Measurements from ENCODE around the gene ZP2.

The ZP2 gene

GRCh38 chr16:21167360-21167759 lies 44.0 kb downstream of the ZP2 start:
- Histone ChIP-seq H3K36me3 (ENCODE audit: control insufficient read depth, insufficient read depth, low read length) (peaks cover 14% of the 10 kb centered on the region), H3K9me3 (ENCODE audit: control insufficient read depth, low read length) (no peaks in the 10 kb centered on the region), H3K9ac (ENCODE audit: low read length) (no peak overlapping the region), H3K27me3 (ENCODE audit: control insufficient read depth, insufficient read depth, low read length) (no peaks in the 10 kb centered on the region), H3K4me1 (ENCODE audit: control insufficient read depth, insufficient read depth, low read length) (peaks cover 19% of the 10 kb centered on the region), H3K4me3 (ENCODE audit: low read length) (no peak overlapping the region)

GRCh38 chr16:21166561-21166961 lies 44.8 kb downstream of the ZP2 start:
- Histone ChIP-seq H3K27me3 (ENCODE audit: control insufficient read depth, insufficient read depth, low read length) (no peaks in the 10 kb centered on the region), H3K9ac (ENCODE audit: low read length) (no peak overlapping the region), H3K9me3 (ENCODE audit: control insufficient read depth, low read length) (no peaks in the 10 kb centered on the region), H3K36me3 (ENCODE audit: control insufficient read depth, insufficient read depth, low read length) (peaks cover 14% of the 10 kb centered on the region), H3K4me1 (ENCODE audit: control insufficient read depth, insufficient read depth, low read length) (peaks cover 20% of the 10 kb centered on the region), H3K4me3 (ENCODE audit: low read length) (no peak overlapping the region)

GRCh38 chr16:21164521-21165168 lies 46.7 kb downstream of the ZP2 start:
- Histone ChIP-seq H3K4me1 (ENCODE audit: control insufficient read depth, insufficient read depth, low read length) (peaks cover 23% of the 10 kb centered on the region), H3K27me3 (ENCODE audit: control insufficient read depth, insufficient read depth, low read length) (no peaks in the 10 kb centered on the region), H3K36me3 (ENCODE audit: control insufficient read depth, insufficient read depth, low read length) (peaks cover 7% of the 10 kb centered on the region), H3K9me3 (ENCODE audit: control insufficient read depth, low read length) (no peaks in the 10 kb centered on the region), H3K4me3 (ENCODE audit: low read length) (no peak overlapping the region), H3K9ac (ENCODE audit: low read length) (no peak overlapping the region)

GRCh38 chr16:21163576-21163975 lies 47.8 kb downstream of the ZP2 start:
- Histone ChIP-seq H3K36me3 (ENCODE audit: control insufficient read depth, insufficient read depth, low read length) (peaks cover 7% of the 10 kb centered on the region), H3K4me1 (ENCODE audit: control insufficient read depth, insufficient read depth, low read length) (peaks cover 16% of the 10 kb centered on the region), H3K9ac (ENCODE audit: low read length) (no peak overlapping the region), H3K9me3 (ENCODE audit: control insufficient read depth, low read length) (no peaks in the 10 kb centered on the region), H3K4me3 (ENCODE audit: low read length) (no peak overlapping the region), H3K27me3 (ENCODE audit: control insufficient read depth, insufficient read depth, low read length) (no peaks in the 10 kb centered on the region)

- Histone ChIP-seq H3K9ac (ENCODE audit: low read length) (no peak overlapping the region), H3K4me1 (ENCODE audit: control insufficient read depth, insufficient read depth, low read length) (peaks cover 23% of the 10 kb centered on the region), H3K4me3 (ENCODE audit: low read length) (no peak overlapping the region), H3K27me3 (ENCODE audit: control insufficient read depth, insufficient read depth, low read length) (no peaks in the 10 kb centered on the region), H3K36me3 (ENCODE audit: control insufficient read depth, insufficient read depth, low read length) (peaks cover 7% of the 10 kb centered on the region), H3K9me3 (ENCODE audit: control insufficient read depth, low read length) (no peaks in the 10 kb centered on the region)
Observed at GRCh38 chr16:21162661-21163151, 48.7 kb downstream of the ZP2 start.

GRCh38 chr16:21161211-21161610 lies 50.2 kb downstream of the ZP2 start:
- Histone ChIP-seq H3K9me3 (ENCODE audit: control insufficient read depth, low read length) (no peaks in the 10 kb centered on the region), H3K4me3 (ENCODE audit: low read length) (no peak overlapping the region), H3K27me3 (ENCODE audit: control insufficient read depth, insufficient read depth, low read length) (no peaks in the 10 kb centered on the region), H3K9ac (ENCODE audit: low read length) (no peak overlapping the region), H3K36me3 (ENCODE audit: control insufficient read depth, insufficient read depth, low read length) (peaks cover 7% of the 10 kb centered on the region), H3K4me1 (ENCODE audit: control insufficient read depth, insufficient read depth, low read length) (peaks cover 33% of the 10 kb centered on the region)

- peaks cover 7% of the 10 kb centered on the region for H3K36me3 ChIP-seq (ENCODE audit: control insufficient read depth, insufficient read depth, low read length)
- H3K4me3 ChIP-seq (ENCODE audit: low read length), result no peak overlapping the region
- H3K27me3 ChIP-seq (ENCODE audit: control insufficient read depth, insufficient read depth, low read length), result no peaks in the 10 kb centered on the region
- H3K9ac ChIP-seq (ENCODE audit: low read length), result no peak overlapping the region
- H3K4me1 ChIP-seq (ENCODE audit: control insufficient read depth, insufficient read depth, low read length), result peaks cover 33% of the 10 kb centered on the region
- H3K9me3 ChIP-seq (ENCODE audit: control insufficient read depth, low read length), result no peaks in the 10 kb centered on the region
Observed at GRCh38 chr16:21160276-21160675, 51.1 kb downstream of the ZP2 start.

- Histone ChIP-seq H3K27me3 (ENCODE audit: control insufficient read depth, insufficient read depth, low read length) (no peaks in the 10 kb centered on the region), H3K9me3 (ENCODE audit: control insufficient read depth, low read length) (no peaks in the 10 kb centered on the region), H3K9ac (ENCODE audit: low read length) (peak overlapping the region; percentile 93), H3K4me3 (ENCODE audit: low read length) (peak overlapping the region; percentile 95), H3K36me3 (ENCODE audit: control insufficient read depth, insufficient read depth, low read length) (peaks cover 3% of the 10 kb centered on the region), H3K4me1 (ENCODE audit: control insufficient read depth, insufficient read depth, low read length) (peaks cover 33% of the 10 kb centered on the region)
Observed at GRCh38 chr16:21159281-21159951, 52.0 kb downstream of the ZP2 start.

- Histone ChIP-seq H3K36me3 (ENCODE audit: control insufficient read depth, insufficient read depth, low read length) (no peaks in the 10 kb centered on the region), H3K4me1 (ENCODE audit: control insufficient read depth, insufficient read depth, low read length) (peaks cover 32% of the 10 kb centered on the region), H3K9me3 (ENCODE audit: control insufficient read depth, low read length) (no peaks in the 10 kb centered on the region), H3K27me3 (ENCODE audit: control insufficient read depth, insufficient read depth, low read length) (no peaks in the 10 kb centered on the region), H3K9ac (ENCODE audit: low read length) (peak within 1 kb of the TSS; percentile 93), H3K4me3 (ENCODE audit: low read length) (peak within 1 kb of the TSS; percentile 95)
Observed at GRCh38 chr16:21158208-21159110, 52.9 kb downstream of the ZP2 start, which contains the start of gene LDAF1. Gene LDAF1, plus strand, starts transcription at chr16:21158674. Its CDS starts 2,509 bp downstream, at chr16:21161183.

GRCh38 chr16:21157632-21158031 lies 53.7 kb downstream of the ZP2 start:
- peaks cover 24% of the 10 kb centered on the region for H3K4me1 ChIP-seq (ENCODE audit: control insufficient read depth, insufficient read depth, low read length)
- no peak overlapping the region for H3K4me3 ChIP-seq (ENCODE audit: low read length)
- H3K9me3 ChIP-seq (ENCODE audit: control insufficient read depth, low read length), result no peaks in the 10 kb centered on the region
- H3K9ac ChIP-seq (ENCODE audit: low read length), result peak overlapping the region; percentile 93
- H3K36me3 ChIP-seq (ENCODE audit: control insufficient read depth, insufficient read depth, low read length), result no peaks in the 10 kb centered on the region
- H3K27me3 ChIP-seq (ENCODE audit: control insufficient read depth, insufficient read depth, low read length), result no peaks in the 10 kb centered on the region

- Histone ChIP-seq H3K4me3 (ENCODE audit: low read length) (no peak overlapping the region), H3K9me3 (ENCODE audit: control insufficient read depth, low read length) (no peaks in the 10 kb centered on the region), H3K4me1 (ENCODE audit: control insufficient read depth, insufficient read depth, low read length) (peaks cover 20% of the 10 kb centered on the region), H3K36me3 (ENCODE audit: control insufficient read depth, insufficient read depth, low read length) (no peaks in the 10 kb centered on the region), H3K27me3 (ENCODE audit: control insufficient read depth, insufficient read depth, low read length) (no peaks in the 10 kb centered on the region), H3K9ac (ENCODE audit: low read length) (no peak overlapping the region)
Observed at GRCh38 chr16:21156767-21157467, 54.5 kb downstream of the ZP2 start.
